H9 (cell line): ENCODE measurements around the gene WDPCP. TPM values are rescaled to one million over a fixed set of nuclear protein-coding genes. Genes with fewer than 3 reads are reported as not detected.

ENCODE experiments used
- DNase-seq: peaks from one replicate; pipeline ENCODE4 v3.0.0-alpha.2; 2017
- H2AFZ ChIP-seq: one replicate; pipeline ENCODE4 v1.6.1; 2013; ENCODE audit warnings: mild to moderate bottlenecking, low read length, control low read depth, moderate library complexity
- H2AK5ac ChIP-seq: 2 replicates; pipeline ENCODE4 v1.6.1; 2013; ENCODE audit warnings: low read length, control low read depth, mixed read lengths; ENCODE audit not compliant: insufficient read length
- H2BK120ac ChIP-seq: one replicate; pipeline ENCODE4 v1.6.1; 2013; ENCODE audit warnings: low read depth, mild to moderate bottlenecking, low read length, control low read depth, inconsistent platforms; ENCODE audit not compliant: poor library complexity, severe bottlenecking
- H2BK12ac ChIP-seq: 2 replicates; pipeline ENCODE4 v1.6.1; 2013; ENCODE audit warnings: low read length, control low read depth, mixed read lengths, low read depth; ENCODE audit not compliant: insufficient read length
- H2BK15ac ChIP-seq: 2 replicates; pipeline ENCODE4 v1.6.1; 2013; ENCODE audit warnings: low read depth, low read length, control low read depth
- H2BK20ac ChIP-seq: one replicate; pipeline ENCODE4 v1.6.1; 2013; ENCODE audit warnings: low read depth, mild to moderate bottlenecking, low read length, control low read depth, inconsistent platforms; ENCODE audit not compliant: poor library complexity, severe bottlenecking
- H2BK5ac ChIP-seq: 2 replicates; pipeline ENCODE4 v1.6.1; 2013; ENCODE audit warnings: low read length, control low read depth, mixed read lengths; ENCODE audit not compliant: insufficient read length
- H3K14ac ChIP-seq: 2 replicates; pipeline ENCODE4 v1.6.1; 2013; ENCODE audit warnings: low read length, control low read depth; ENCODE audit not compliant: insufficient read depth
- H3K18ac ChIP-seq: 2 replicates; pipeline ENCODE4 v1.6.1; 2013; ENCODE audit warnings: low read depth, mild to moderate bottlenecking, mixed read lengths, low read length, control low read depth; ENCODE audit not compliant: insufficient read length
- H3K23ac ChIP-seq: 2 replicates; pipeline ENCODE4 v1.6.1; 2013; ENCODE audit warnings: low read length, control low read depth, mixed read lengths, low read depth; ENCODE audit not compliant: insufficient read length
- H3K23me2 ChIP-seq: 2 replicates; pipeline ENCODE4 v1.6.1; 2013; ENCODE audit warnings: low read depth, mild to moderate bottlenecking, mixed read lengths, low read length, control low read depth; ENCODE audit not compliant: insufficient read length, poor library complexity, severe bottlenecking
- H3K27ac ChIP-seq: 2 replicates; pipeline ENCODE4 v1.5.1; 2013; ENCODE audit warnings: low read length, control low read depth, mixed read lengths, low read depth; ENCODE audit not compliant: insufficient read length
- H3K27me3 ChIP-seq: 2 replicates; pipeline ENCODE4 v1.6.1; 2013; ENCODE audit warnings: low read length, control low read depth, inconsistent platforms; ENCODE audit not compliant: insufficient read depth
- H3K4ac ChIP-seq: 2 replicates; pipeline ENCODE4 v1.6.1; 2013; ENCODE audit warnings: low read depth, mild to moderate bottlenecking, control low read depth, inconsistent platforms, low read length, moderate library complexity
- H3K4me1 ChIP-seq: 2 replicates; pipeline ENCODE4 v1.6.1; 2013; ENCODE audit warnings: low read length, control low read depth, inconsistent platforms; ENCODE audit not compliant: insufficient read depth
- H3K4me2 ChIP-seq: 2 replicates; pipeline ENCODE4 v1.6.1; 2013; ENCODE audit warnings: low read length, control low read depth, mixed read lengths; ENCODE audit not compliant: insufficient read length, insufficient read depth
- H3K56ac ChIP-seq: 2 replicates; pipeline ENCODE4 v1.6.1; 2013; ENCODE audit warnings: low read depth, mild to moderate bottlenecking, mixed read lengths, low read length, control low read depth; ENCODE audit not compliant: insufficient read length
- H3K79me1 ChIP-seq: 2 replicates; pipeline ENCODE4 v1.6.1; 2013; ENCODE audit warnings: low read depth, mild to moderate bottlenecking, moderate library complexity, low read length, control low read depth, inconsistent platforms; ENCODE audit not compliant: insufficient read depth, poor library complexity, severe bottlenecking
- H3K79me2 ChIP-seq: 2 replicates; pipeline ENCODE4 v1.6.1; 2013; ENCODE audit warnings: low read length, control low read depth, inconsistent platforms; ENCODE audit not compliant: insufficient read depth
- H3K9ac ChIP-seq: 2 replicates; pipeline ENCODE4 v1.6.1; 2013; ENCODE audit warnings: low read length, control low read depth, mixed read lengths; ENCODE audit not compliant: insufficient read length; ENCODE audit errors: extremely low read depth
- H3K9me3 ChIP-seq: one replicate; pipeline ENCODE4 v1.6.1; 2013; ENCODE audit warnings: low read depth, low read length, inconsistent platforms; ENCODE audit not compliant: control insufficient read depth
- H3T11ph ChIP-seq: one replicate; pipeline ENCODE4 v1.6.1; 2013; ENCODE audit warnings: mild to moderate bottlenecking, low read length, control low read depth, inconsistent platforms
- H4K20me1 ChIP-seq: one replicate; pipeline ENCODE4 v1.6.1; 2013; ENCODE audit not compliant: control insufficient read depth, insufficient read length, insufficient read depth
- H4K5ac ChIP-seq: 2 replicates; pipeline ENCODE4 v1.6.1; 2013; ENCODE audit warnings: low read depth, mild to moderate bottlenecking, mixed read lengths, low read length, control low read depth; ENCODE audit not compliant: insufficient read length
- H4K8ac ChIP-seq: replicated peaks from 2 replicates; pipeline ENCODE4 v1.6.1; 2013; ENCODE audit warnings: low read length, control low read depth, mixed read lengths, low read depth; ENCODE audit not compliant: insufficient read length
- H4K91ac ChIP-seq: 2 replicates; pipeline ENCODE4 v1.6.1; 2013; ENCODE audit warnings: low read depth, mild to moderate bottlenecking, moderate library complexity, mixed read lengths, low read length, control low read depth; ENCODE audit not compliant: insufficient read length
- H3K27ac Mint-ChIP-seq, 3 experiments: 2 replicates in 2 of 3; 3 replicates in 1 of 3; pipeline ENCODE4 v1.8.0; 2020 to 2021; ENCODE audit warnings: mixed read lengths in 3 of 3, mild to moderate bottlenecking in 1 of 3, moderate library complexity in 1 of 3
- H3K27me3 Mint-ChIP-seq: 2 replicates; pipeline ENCODE4 v1.8.0; 2021; ENCODE audit warnings: low read depth, mild to moderate bottlenecking, moderate library complexity, mixed read lengths
- H3K36me3 Mint-ChIP-seq, 3 experiments: 2 replicates in 2 of 3; 3 replicates in 1 of 3; pipeline ENCODE4 v1.8.0; 2020 to 2021; ENCODE audit warnings: low read depth in 3 of 3, mixed read lengths in 3 of 3; ENCODE audit not compliant: insufficient read depth in 1 of 3
- H3K4me1 Mint-ChIP-seq, 2 experiments: 2 replicates each; pipeline ENCODE4 v1.8.0; 2020; ENCODE audit warnings: mixed read lengths in 2 of 2
- H3K4me3 Mint-ChIP-seq, 2 experiments: 2 replicates in 1 of 2; 3 replicates in 1 of 2; pipeline ENCODE4 v1.8.0; 2020 to 2021; ENCODE audit warnings: mild to moderate bottlenecking in 2 of 2, mixed read lengths in 2 of 2, moderate library complexity in 1 of 2
- H3K9me3 Mint-ChIP-seq, 2 experiments: 2 replicates in 1 of 2; 3 replicates in 1 of 2; pipeline ENCODE4 v1.8.0; 2020; ENCODE audit warnings: mild to moderate bottlenecking in 2 of 2, mixed read lengths in 2 of 2, moderate library complexity in 1 of 2
- WGBS: extraction: QIAGEN DNeasy Blood & Tissue Kit; methylation state at CpG from one replicate; pipeline ENCODE4 v1.1.7; 2013; ENCODE audit warnings: missing lambda C conversion rate, low lambda C conversion rate, mixed read lengths; ENCODE audit not compliant: insufficient read length; ENCODE audit errors: extremely low coverage; 5-methylcytosine and 5-hydroxymethylcytosine counted together
- total RNA-seq: library from RNA; stranded (reverse); gene quantifications from 2 replicates; pipeline ENCODE4 v1.2.1, GENCODE V29; 2021
- TF ChIP-seq, protein P1 (sequence below): fragments of 200-600 bp; sonication (generic); conservative IDR thresholded peaks from 3 replicates; pipeline ENCODE4 v1.8.0; 2021; ENCODE audit warnings: antibody characterized with exemption, mild to moderate bottlenecking

The WDPCP gene
- total RNA-seq, 1 experiment from 2014 or later: 22.4 TPM

DNA sequence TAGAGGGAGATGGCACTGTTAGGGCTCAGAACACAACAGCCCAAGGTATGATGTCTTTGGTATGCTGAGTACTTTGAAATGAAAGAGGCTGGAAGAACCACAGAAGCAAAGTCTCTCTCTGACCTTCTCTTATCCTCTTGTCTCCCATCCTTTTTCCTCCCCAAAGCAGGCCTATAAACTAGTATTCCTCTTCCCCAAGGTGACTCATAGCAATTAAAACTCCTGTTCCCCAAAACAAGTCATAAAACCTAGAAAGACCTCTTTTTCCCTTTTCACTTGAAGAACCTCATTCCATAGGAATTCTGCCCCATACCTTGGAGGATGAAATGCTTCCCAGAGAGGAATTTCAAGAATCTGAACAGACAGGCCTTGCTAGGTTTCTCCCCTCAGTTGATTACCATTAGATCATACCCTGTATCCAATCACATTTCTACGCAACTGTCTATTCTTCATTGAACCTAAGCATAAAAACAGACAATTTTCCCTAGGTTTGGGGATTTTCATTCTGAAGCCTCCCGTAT lies 26.2 kb upstream of the WDPCP start:
- Mint-ChIP-seq H3K36me3 (peaks cover 8 to 40% (median 12%) of the 10 kb centered on the region in 3 experiments; a peak in 6 of 7 replicates), H3K9me3 (peaks cover 3 to 9% of the 10 kb centered on the region in 2 experiments; a peak in 3 of 5 replicates), H3K4me1 (peaks cover 82 to 93% of the 10 kb centered on the region in 2 experiments), H3K27me3 (no peaks in the 10 kb centered on the region), H3K4me3 (peak overlapping the region; percentile 59 to 73), H3K27ac (peak overlapping the region; percentile 98 to 99 (median 99))
- H3K4me2 ChIP-seq: peak overlapping the region; percentile 52
- TF ChIP-seq, protein P1, sequence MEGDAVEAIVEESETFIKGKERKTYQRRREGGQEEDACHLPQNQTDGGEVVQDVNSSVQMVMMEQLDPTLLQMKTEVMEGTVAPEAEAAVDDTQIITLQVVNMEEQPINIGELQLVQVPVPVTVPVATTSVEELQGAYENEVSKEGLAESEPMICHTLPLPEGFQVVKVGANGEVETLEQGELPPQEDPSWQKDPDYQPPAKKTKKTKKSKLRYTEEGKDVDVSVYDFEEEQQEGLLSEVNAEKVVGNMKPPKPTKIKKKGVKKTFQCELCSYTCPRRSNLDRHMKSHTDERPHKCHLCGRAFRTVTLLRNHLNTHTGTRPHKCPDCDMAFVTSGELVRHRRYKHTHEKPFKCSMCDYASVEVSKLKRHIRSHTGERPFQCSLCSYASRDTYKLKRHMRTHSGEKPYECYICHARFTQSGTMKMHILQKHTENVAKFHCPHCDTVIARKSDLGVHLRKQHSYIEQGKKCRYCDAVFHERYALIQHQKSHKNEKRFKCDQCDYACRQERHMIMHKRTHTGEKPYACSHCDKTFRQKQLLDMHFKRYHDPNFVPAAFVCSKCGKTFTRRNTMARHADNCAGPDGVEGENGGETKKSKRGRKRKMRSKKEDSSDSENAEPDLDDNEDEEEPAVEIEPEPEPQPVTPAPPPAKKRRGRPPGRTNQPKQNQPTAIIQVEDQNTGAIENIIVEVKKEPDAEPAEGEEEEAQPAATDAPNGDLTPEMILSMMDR: no peak
- no CpG with 5 or more reads among the region's 2 CpGs for WGBS
- peak overlapping the region; percentile 54; the same call in 1 of the 2 replicates for H3K4ac ChIP-seq
- H3K14ac ChIP-seq: peak overlapping the region; percentile 82; the same call in 1 of the 2 replicates
- no peak overlapping the region for H2BK15ac ChIP-seq
- H3K23ac ChIP-seq: no peak overlapping the region
- H4K91ac ChIP-seq: peak overlapping the region; percentile 29
- no peak overlapping the region for H4K8ac ChIP-seq
- H3K56ac ChIP-seq: peak overlapping the region; percentile 97
- peak overlapping the region; percentile 54 for H2BK120ac ChIP-seq
- no peaks in the 10 kb centered on the region for H3K79me1 ChIP-seq
- no peaks in the 10 kb centered on the region for H4K20me1 ChIP-seq
- H2BK12ac ChIP-seq: peak overlapping the region; percentile 88
- H2BK20ac ChIP-seq: no peak overlapping the region
- no peaks in the 10 kb centered on the region for H3K27me3 ChIP-seq
- H3K4me1 ChIP-seq: peaks cover 16% of the 10 kb centered on the region; the same call in 1 of the 2 replicates
- H3K9ac ChIP-seq: peak overlapping the region; percentile 77
- no peak overlapping the region for H2AFZ ChIP-seq
- peak overlapping the region; percentile 90 for H3T11ph ChIP-seq
- no peak for DNase-seq
- H2BK5ac ChIP-seq: peak overlapping the region; percentile 94
- no peaks in the 10 kb centered on the region for H3K79me2 ChIP-seq
- H3K18ac ChIP-seq: peak overlapping the region; percentile 90
- peak overlapping the region; percentile 6 for H2AK5ac ChIP-seq
- peak overlapping the region; percentile 88 for H4K5ac ChIP-seq
- peaks cover 6% of the 10 kb centered on the region for H3K23me2 ChIP-seq
- H3K27ac ChIP-seq: peak overlapping the region; percentile 100
- no peaks in the 10 kb centered on the region for H3K9me3 ChIP-seq
